Stimulated activated CD4-positive, alpha-beta T cell treated with anti-CD3 and anti-CD28 coated beads, Interleukin-4, amount 100 ng/mL, for 1 hour (primary cell): ENCODE results near the gene ATXN1.
"Not testable (repeated sequence)": the region's sequence is repeated elsewhere in the genome, so short reads cannot be mapped to it uniquely, and the experiment has no call there.

Experiments used
- DNase-seq: peaks from one replicate; pipeline ENCODE4 v3.0.0-alpha.2; 2020

The ATXN1 gene

DNA sequence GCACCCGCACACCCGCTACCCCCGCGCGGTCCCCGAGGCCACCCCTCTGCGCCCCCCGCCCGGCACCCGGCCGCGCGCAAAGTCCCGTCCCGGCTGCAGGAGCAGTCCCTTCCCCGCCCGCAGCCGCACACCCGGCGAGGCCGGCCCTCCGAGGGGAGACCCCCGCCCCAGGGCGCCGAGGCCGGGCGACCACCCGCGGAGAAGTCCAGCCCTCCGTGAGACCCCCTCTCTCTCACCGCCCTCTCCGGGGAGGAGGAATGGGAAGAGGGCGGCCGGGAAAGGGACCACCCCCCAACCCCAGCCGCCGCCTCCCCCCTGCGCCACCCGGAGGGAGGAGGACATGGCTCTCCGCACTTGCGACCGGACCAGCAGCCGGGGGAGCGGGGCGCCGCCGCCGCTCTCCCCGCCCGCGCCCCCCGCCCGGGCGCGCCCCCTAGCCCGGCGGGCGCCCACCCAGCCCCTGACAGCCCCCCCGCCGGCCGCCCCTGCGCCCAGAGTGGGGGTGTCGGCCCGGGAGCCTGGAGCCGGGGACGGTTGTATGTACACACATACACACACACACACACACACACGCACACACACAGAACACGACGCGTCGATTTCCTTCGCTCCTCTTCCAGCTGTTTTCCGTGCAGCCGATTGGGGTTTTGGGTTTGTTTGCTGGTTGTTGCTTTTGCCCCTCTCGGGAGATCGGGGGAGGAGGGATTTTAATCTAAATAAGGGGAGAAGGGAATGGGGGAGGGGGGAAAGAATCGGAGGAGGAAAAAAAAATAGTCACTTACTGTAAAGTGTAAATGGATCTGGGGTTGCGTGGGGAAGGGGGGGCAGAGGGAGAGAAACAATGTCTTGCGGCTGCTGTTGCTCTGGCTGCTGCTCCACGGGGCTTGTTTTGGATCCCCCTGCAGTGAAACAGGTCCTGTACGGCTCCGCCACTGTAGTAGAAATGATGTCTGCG lies at the start of gene ATXN1:
ATXN1 (minus strand) TSS at position 945 of the 955 bp plus-strand sequence.
- DNase-seq = peak; percentile 44

DNA sequence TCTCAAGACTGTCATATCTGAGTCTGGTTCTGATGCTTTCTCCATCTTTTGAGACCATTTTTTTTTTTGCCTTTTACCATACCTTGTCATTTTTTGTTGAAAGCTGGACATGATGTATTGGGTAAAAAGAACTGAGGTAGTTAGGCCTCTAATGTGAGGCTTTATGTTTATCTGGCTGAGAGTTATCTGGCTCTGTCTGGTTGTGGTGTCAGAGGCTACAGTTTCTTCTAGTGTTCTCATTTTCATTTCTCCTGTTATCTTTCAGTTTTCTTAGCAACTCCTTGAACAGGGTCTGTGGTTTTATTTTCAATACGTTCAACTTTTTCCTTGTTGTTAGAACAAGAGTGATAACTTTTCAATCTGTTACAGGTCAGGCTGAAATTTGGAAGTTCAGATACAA lies 49.2 kb upstream of the ATXN1 start:
- DNase-seq = no peak

DNA sequence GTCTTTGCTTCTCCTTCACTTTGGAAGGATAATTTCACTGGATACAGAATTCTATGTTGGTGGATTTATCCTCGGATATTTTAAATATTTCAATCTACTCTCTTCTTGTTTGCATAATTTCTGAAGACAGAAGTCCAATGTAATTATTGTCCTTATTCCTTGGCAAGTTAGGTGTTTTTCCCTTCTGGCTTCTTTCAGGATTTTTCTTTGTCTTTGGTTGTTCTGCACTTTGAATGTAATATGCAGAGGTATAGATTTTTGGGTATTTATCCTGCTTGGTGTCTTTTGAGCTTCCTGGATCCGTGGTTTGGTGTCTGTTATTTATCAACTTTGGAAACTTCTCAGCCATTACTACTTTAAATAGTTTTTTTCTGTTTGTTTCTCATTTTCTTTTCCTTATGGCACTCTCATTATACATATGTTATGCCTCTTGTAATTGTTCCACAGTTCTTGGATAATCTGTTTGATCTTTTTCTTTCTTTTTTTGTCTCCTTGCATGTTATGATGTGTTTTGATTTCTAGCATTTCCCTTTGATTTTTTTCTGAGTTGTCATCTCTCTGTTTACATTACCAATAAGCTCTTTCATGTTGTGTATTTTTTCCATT lies 48.6 kb upstream of the ATXN1 start:
- no peak for DNase-seq

DNA sequence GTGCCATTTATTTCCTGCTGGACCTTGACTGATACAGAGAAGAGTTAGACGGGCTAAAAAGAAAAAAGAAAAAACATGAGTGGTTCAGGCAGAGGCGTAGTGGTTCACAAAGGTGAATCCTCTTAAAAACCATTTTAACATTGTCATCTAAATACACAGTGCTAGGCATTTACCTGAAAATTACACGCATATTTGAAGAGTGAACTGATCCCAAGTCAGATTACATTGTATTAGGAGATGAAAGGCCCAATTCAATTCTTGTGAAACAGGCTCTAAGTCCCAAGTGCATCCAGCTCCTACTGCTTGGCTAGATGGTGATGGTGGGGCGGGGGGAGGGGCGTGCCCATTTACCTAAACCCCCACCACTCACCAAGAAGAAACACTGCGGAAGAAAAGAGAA lies 46.7 kb upstream of the ATXN1 start:
- no peak for DNase-seq

DNA sequence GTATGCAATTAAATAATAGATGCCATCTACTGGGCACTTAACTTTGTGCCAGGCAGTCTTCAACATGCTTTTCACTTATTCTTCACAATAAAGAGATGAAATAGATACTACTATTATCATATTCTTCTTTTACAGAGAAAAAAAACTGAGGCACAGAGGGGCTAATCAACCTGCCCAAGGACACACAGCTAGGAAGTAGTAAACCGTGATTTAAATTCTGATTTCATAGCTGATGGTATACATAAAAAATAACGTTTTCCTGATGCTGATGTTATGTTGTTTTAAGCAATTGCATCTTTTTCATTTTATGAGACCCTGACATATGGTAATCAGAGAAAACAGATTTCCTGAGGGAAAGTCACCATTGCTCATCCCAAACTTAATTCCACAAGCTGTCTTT lies 45.1 kb upstream of the ATXN1 start:
- no peak for DNase-seq

DNA sequence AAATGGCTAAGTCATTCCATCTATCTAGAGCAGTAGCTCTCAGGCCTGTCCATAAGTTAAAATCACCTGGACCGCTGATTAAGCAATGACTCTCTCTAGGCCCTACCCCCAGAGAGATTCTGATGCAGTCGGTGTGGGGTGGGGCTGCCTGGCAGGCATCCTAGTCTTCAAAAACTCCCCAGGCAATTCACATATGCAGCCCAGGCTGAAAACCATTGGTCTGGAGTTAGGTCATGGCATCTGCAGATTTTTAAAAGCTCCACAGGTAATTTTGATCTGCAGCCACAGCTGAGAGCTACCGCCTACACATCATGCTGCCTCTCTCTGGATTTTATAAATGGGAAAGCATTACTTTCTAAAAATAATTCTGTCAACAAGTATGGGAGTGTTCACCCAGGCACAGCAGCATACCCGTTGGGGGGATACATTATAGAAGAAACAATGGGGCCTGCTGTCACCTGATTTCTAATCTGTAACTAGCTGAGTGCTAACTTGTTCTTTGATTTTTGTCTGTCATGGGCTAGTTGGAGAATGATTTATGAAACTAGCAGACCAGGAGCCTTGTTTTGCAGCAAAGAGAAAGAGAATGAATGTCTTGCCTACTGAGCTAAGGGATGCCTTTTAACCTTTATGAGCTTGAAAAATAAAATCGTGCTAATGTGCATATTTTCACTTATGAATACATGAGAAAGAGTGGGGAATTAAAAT lies 44.1 kb upstream of the ATXN1 start:
- DNase-seq = no peak

DNA sequence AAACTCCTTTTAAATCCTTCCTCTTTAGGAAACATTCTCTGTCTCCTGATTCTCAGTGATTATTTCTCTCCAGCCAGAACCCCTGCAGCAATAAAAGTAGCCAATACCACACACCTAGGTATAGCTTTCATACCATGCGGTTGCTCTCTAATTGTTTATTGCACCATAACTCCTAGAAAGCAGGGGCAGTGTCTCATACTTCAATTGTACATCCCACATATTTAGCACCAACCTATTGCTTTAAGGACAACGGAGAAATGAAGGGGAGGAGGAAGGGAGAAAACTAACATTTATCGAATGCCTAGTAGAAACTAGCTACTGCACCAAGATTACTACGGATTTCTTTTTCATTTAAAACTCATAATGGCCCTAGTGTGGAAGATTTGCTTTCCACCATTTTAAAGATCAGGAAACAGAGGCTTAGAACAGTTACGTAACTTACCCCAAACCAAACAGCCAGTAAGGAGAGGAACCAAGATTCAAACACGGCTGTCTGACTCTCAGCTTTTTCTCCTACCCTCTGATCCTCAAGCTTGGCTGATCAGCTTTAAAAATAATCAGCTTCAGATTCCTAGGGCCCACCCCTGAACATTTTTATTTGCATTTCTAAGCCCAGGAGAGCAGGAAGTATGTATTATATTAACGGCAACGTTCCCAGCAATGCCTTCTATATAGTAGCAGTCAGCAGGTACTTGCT lies 43.4 kb upstream of the ATXN1 start:
- no peak for DNase-seq

DNA sequence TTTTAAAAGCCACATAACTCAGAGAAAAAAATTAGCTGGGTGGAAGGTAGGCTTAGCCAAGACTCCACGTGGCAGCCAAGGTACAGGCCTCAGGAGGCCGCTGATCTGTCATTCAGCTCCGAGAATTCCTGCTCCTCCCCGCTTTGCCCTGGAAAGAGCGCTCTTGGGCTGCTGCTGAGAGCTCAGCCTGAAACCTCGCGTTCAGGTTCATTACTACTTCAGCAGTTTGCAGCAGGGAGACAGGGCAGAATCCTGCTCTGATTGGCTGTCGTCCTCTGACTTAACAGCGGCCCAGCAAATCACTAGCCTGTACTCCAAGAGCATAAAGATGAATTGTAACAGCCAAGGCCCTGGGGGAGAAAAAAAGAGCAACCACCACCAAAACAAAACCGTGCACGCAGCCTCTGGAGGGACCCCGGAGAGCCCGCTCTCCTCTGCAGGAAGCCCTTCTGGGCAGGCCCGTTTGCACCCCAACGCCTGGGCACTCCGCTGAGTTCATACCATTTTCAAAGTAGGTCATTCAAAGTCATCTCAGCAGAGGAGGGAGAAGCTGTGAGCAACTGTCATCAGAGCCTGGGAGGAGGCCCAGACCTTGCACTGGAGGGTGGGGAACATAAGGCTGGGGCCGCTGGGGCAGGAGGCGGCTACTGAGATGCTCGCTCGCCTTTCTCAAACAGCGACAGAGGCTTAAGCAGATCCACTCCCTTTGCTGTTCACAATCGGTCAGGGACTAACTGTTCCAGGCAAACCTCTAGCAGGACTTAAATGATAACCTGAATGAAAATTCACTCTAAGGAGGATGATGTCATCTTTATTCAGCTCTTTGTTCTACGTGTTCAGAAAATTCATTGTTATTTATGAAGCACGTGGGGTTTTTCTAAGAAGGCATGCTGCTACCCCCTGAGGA lies 42.3 kb upstream of the ATXN1 start:
- no peak for DNase-seq

DNA sequence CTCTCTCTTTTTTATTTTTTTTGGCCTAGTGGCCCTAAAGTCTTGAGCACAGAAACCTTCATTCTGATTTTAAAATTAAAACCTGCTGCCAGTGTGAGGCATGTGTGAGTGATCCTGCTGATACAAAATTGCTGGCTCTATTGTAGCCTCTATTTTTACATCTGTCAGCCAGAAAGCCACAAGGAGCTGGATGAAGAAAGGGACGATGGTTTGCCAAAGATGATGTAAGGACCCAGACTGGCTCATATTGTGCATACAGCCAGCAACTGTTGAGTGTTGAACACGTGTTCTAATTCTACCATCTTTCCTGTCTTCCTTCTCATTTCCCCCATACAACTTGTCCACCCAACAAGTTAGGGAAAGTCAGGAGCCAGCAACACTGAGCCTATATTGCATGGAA lies 40.8 kb upstream of the ATXN1 start:
- DNase-seq = no peak

DNA sequence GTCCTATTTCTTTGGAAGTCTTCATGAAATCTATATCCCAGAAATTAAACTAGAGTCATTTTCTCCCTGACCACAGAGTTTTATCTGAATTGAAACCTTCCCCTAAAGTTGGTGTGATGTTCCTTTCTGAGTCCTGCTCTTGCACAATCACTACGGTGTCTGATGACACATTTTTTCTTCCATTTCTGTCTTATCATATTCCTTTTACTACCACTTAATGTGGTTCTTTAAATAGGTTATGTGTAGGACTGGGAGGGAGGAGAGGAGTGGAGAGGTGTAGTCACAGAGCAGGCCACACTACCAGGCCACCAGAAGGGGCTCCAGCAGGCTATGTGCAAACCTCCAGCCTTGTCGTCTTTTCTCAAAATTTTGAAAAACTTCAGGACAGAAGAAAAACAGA lies 39.7 kb upstream of the ATXN1 start:
- DNase-seq = no peak

DNA sequence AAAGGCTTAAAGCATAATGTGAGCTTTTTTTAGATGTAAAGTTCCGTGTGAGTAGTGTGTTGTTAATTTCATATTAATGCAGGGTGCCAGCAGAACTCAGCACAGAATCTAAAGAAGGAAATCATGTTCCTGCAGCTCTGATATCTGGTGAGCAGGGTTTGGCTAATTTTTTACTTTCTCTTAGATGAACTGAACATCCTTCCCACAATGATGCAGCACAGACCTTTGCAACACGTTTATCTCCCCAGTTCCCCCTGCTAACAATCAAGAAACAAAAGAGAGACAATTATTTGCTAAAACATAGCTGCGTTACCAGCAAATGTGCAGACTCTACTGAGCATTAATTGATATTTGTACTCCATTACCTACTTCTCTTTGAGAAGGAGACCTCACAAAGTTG lies 39.1 kb upstream of the ATXN1 start:
- DNase-seq = no peak

DNA sequence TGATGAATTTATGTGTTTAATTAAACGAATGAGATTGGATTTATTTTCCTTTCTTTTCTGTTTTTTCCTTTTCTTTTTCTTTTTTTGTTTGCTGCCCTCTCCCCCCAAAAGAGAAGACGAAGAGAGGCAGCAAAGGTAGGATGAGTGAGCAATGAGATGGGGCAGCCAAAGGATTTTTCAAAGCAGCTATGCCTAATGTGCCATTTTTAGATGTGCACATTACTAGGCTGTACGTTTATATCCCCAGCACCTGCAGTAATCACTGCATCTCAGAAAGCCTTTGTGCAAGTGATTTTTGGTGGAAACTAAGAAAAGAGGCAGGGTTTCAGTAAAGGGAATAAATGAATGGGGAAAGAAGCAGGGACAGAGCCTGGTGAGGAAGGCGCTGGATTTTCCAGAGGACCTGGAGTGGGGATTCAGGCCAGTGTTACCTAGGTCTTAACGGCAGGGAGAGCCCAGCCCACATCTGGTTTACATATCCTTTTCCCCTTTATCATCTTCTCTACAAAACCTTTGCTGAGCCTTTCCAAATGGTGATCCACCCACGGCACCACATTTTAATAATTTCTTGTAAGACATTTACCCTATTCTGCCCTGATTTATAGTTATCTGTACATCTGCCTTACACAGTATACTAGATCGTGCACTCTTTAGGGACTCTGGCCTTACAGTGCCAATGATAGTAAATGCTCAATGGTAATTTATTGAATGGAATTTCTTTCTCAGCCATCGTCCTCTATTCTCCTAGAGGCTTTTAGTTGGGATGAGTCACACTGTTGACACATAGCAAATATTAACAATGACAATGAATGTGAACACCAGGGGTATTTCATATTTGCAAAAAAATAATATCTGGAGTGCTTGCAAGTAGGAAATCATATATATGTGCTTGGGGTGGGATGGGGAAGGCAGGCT lies 38.3 kb upstream of the ATXN1 start:
- no peak for DNase-seq

DNA sequence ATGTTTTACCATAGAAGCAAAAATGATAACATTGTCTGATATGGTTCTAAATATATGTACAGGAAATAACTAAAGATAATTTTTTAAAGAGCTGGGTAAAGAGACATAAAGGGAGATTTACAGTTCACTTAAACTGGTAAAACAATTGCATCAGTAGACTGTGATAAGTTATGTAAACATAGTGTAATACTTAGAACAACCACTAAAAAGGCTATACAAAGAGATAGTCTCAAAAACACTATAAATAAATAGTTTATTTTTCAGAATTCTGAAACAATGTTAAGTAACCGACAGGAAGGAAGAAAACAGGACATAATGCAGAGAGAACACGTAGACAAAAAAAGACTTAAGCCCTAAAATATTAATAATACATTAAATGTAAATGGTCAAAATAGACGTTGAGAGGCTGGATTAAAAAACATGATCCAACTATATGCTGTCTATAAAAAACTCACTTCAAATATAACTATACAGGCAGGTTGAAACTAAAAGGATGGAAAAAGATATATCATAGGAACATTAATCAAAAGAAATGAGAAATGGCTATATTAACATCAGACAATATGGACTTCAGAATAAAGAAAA lies 32.7 kb upstream of the ATXN1 start:
- no peak for DNase-seq

DNA sequence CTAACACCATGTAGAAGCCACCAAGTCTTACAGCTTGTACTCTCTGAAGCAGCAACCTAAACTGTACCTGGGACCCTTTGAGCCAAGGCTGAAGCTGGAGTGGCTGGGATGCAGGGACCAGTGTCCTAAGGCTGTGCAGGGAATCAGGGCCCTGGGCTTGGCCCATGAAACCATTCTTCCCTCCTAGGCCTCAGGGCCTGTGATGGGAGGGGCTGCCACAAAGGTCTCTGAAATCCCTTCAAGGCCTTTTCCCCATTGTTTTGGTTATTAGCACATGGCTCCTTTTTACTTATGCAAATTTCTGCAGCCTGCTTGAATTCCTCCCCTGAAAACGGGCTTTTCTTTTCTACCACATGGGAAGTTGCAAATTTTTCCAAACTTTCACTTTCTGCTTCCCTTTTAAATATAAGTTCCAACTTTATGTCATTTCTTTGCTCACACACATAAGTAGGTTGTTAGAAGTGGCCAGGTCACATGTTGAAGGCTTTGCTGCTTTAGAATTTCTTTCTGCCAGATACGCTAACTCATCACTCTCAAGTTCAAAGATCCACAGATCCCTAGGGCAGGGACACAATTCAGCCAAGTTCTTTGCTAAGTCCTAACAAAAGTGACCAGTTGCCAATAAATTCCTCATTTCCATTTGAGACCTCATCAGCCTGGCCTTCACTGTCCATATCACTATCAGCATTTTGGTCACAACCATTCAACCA lies 28.2 kb upstream of the ATXN1 start:
- DNase-seq = no peak

DNA sequence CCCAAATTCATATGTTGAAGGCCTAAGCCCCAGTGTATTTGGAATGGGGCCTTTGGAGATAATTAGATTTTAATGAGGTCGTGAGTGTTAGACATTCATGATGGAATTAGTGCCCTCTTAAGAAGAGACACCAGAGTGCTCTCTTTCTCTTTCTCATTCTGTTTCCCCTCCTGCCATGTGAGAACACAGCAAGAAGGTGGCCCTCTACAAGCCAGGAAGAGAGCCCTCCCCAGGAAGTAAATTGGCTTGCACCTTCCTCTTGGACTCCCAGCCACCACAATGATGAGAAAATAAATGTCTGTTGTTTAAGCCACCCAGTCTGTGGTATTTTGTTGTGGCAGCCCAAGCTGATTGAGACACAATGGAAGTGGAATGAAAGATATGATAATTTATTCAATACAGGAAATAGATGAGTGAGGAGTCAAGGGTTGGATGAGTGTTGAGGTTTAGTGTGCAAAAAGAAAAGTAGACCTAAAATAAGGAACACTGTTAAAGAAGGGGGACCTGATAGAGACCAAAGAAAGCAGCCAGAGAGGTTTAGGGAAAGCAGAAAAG lies 25.9 kb upstream of the ATXN1 start:
- DNase-seq = no peak

DNA sequence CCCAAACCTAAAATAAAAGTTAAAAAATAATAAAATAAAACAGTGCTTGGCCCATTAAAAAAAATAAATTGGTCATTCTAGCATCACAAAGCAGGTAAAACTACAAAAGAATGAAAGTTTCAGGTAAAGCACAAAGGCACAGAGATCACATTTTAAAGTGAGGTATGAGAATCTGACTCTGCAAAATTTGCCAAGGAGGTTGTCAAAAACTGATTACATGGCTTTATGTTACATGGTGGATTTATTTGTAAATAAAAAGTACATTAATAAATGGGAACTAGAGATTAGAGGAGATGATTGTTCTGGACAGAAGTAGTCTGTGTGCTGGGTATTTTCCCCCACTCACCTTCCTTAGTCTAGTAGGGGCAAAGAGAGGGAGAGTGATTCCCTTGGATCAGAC lies 24.2 kb upstream of the ATXN1 start:
- DNase-seq = no peak

DNA sequence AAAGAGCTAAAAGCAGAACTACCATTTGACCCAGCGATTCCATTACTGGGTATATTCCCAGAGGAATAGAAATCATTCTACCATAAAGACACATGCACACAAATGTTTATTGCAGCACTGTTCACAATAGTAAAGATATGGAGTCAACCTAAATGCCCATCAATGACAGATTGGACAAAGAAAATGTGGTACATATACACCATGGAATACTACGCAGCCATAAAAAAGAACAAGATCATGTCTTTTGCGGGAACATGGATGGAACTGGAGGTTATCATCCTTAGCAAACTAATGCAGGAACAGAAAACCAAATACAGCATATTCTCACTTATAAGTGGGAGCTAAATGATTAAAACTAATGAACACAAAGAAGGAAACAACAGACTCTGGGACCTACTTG lies 23.7 kb upstream of the ATXN1 start:
- DNase-seq = not testable (repeated sequence)

DNA sequence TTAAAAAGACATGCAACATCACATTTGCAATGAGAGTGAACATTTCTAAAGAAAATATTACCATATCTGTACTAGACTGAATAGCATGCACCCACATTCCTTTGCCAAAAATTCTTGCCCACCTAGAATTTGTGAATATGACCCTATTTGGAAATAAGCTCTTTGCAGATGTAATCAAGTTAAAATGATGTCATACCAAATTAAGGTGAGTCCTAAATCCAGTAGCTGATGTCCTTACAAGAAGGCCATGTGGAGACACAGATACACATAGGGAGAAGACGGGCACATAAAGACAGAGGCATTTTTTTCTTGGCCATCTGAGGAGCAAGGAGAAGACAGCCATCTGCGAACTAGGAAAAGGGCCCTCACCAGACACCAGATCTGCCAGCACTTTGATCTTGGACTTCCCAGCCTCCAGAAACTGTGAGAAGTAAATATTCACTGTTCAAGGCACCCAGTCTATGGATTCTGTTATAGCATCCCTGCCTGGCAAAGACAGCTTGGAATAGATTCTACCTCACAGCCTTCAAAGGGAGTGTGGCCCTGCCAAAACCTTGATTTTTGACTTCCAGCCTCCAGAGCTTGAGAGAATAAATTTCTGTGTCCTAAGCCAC lies 22.8 kb upstream of the ATXN1 start:
- DNase-seq = no peak

DNA sequence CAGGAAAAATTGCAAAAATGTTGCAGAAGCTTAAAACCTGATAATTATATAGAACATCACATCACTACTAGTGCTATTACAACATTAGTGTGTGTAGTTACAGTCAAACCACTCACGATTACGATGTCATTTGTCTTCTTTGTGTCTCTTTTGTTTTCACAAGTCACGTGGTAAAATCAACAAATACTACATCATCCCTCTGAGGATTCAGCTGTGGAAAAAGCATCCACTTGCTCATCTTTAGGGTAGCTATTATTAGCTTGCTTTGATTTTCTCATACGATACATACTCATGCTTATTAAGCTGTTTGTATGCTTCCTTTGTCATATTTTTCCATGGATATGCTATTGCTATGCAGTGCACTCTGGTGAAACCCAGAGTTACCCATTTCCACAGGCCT lies 22.2 kb upstream of the ATXN1 start:
- no peak for DNase-seq
